GM04503 (cell line): ENCODE measurements around the gene DDX53.

Experiments used
- DNase-seq: peaks from one replicate; pipeline ENCODE4 v3.0.0-alpha.2; 2012; ENCODE audit warnings: low read depth

The DDX53 gene

GRCh38 chrX:22999696-23000223 is at the start of gene DDX53:
TSS of gene DDX53 (plus strand) at chrX:22999960. CDS start at chrX:23000058, 98 bp downstream.
- no peak for DNase-seq

- peak; percentile 16 for DNase-seq
Measured at GRCh38 chrX:22950269-22951266, 49.2 kb upstream of the DDX53 start.

DNA sequence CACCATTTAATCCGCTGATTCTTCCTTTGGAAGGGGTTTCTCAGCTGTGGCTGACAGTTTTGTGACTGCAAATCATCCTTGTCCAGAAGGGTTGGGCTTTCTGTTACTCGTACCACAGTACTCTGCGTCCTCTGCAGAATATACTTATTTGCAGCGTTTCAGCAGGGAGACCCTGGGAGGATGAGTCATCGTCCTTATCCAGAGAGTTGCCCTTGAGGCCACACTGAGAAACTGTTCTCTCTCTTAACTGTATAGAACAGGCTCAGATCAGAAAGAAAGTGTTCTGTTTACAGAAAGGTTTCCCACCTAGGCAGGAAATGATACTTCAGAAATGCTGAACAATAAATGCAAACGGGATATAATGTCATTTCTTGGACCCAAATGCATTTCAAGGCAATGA is 47.8 kb upstream of the DDX53 start:
- DNase-seq = no peak

DNA sequence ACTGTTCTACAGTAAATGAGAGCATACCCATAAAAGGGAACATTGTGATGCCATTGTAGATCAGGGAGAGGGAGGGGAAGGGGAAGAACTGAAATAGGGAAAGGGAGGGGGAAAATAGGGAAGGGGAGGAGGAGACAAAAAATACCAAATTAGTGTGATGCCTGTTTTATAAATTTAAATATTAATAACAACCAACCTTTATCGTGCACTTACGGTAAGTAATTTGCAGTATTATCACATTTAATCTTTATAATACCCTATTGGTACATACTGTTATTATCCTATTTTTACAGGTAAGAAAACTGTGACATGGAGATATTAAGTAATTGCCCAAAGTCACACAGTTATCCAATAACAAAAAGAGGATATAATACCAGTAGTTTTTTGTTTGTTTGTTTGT is 41.5 kb upstream of the DDX53 start:
- no peak for DNase-seq

DNA sequence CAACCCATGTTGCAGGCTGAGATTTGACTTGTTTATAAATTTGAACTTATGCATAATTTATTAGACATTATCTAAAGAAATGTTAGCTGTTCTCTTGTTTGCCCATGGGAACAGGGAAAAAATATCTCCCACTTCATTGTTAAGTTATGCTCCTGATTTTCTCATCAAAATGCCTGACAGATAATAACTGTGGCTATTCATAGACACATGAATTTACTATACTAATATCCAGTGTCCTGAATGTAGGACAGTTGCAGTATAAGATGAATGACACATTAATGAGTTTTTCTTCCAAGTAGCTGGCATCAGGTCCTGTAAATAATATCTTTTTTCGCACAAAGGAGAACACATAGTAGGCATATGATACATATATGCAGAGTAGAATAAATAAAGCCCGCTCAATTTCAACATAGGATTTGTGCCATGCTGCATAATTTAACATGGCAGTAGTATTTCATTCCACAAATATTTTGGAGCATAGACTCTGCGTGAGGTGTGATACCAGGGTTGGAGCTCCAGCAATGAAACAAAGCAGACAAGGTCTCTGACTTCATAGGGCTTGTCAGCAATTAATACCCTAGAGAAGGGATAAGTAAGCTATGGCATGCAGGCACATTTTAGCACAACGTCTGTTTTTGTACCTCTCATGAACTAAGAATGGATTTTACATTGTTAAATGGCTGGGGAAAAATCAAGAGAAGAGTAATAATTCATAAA is 40.4 kb upstream of the DDX53 start:
- no peak for DNase-seq

- DNase-seq = no peak
Measured at GRCh38 chrX:22963196-22963595, 36.6 kb upstream of the DDX53 start.

DNA sequence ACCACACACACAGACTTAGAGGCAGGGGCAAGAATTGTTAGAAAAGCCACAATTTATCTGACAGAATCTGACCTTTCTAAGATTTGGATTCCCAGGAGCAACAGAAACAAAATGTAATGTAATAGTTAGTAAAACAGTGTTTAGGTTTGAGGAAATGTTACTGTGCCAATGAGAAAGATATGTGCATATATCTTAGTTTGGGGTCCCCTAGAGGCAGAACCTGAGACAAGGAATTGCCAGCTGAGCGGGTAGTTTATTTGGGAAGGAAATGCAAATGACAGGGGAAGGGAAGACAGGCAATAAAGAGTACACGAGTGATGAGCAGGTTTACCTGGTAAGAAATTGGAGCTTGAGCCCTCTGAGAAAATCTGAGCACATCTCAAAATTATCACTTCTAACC is 31.3 kb upstream of the DDX53 start:
- DNase-seq = no peak

- DNase-seq = no peak
Measured at GRCh38 chrX:22969411-22969810, 30.3 kb upstream of the DDX53 start.

- DNase-seq = no peak
Measured at GRCh38 chrX:22970861-22971260, 28.9 kb upstream of the DDX53 start.

DNA sequence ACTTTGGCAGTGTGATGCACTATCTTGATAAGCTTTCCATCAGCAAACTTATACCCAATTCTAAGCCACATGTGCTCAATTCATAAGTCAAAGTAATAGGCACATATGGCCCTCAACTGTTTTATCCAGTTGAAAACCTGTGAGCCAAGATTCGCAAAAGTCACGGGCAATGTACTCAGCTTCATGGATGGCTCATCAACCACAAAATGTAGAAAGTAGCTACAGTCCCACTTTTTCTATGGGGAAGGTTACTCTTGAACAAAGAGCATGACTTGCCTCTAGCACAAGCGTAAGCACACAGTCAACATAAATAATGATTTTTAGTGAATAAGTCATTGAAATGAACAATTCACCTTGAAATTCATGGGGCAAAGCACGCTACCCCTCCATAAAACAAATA is 25.1 kb upstream of the DDX53 start:
- DNase-seq = no peak

DNA sequence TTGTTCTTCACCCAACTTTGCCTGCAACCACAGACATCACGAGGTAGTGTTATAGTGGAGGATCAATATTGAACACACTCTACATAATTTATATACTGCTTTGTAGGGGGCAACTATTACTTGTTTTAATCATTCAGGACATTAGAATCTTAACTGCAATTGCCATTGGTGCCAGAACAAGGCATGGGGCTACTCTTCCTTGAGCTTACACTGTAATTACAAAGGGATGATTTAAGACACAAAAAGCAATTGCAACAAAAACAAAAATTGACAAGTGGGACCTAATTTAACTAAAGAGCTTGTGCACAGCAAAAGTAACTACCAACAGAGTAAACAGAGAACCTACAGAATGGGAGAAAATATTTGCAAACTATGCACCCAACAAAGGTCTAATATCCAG is 24.0 kb upstream of the DDX53 start:
- DNase-seq = no peak

DNA sequence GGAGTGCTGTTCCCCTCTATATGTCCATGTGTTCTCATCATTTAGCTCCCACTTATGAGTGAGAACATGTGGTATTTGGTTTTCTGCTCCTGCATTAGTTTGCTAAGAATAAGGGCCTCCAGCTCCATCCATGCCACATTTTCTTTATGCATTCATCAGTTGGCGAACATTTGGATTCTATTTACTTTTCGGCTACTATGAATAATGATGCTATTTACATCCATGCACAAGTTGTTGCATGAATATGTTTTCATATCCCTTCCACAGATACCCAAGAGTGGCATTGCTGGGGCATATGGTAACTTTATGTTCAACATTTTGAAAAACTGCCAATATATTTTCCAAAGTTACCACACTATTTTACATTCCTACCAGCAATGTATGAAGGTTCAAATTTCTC is 13.8 kb upstream of the DDX53 start:
- no peak for DNase-seq

DNA sequence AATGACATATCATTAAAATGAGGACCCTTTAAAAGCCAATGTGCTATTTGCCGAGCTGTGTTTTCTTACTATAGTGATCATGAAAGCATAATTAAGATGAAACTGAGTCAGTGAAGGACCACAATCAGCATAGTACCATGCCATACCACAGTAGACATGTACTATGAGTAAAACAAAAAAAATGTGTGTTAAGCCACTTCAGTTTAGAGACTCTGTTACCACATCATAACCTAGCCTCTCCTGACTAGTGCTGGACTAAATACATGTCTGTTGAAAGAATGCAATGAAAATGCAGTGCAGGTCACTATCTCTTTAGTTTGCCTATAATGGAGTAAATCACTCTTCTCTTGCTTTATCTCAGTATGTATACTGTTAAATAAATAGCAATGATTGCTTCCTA is 12.3 kb upstream of the DDX53 start:
- DNase-seq = no peak

GRCh38 chrX:23003116-23003515 is 3.4 kb downstream of the DDX53 start:
- DNase-seq = no peak

DNA sequence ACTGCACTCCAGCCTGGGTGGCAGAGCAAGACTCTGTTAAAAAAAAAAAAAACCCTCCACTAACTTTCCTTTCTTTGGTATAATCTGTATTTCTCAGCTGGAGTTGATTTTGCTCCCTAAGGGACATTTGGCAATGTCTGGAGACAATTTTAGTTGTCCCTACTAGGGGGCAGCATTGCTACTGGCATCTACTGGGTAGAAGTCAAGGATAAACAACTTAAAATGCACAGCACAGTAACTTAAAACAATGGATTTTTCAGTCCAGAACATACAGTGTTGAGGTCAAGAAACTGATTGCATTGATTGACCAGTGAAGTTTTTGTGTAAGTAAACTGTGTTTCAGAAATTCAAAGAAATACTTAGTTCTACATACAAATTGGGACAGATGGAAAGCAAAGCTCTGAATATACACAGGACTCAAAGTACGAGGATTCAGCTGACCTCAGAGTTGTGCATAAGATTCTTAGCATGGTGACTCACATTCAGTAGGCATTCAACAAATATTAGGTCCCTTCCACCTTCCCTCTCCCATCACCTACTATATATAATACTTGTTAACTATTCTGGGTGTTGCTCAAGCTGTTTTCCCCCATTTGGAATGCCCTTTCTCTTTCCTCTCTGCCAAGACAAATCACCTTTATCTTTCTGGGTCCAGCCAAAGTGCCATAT is 8.8 kb downstream of the DDX53 start:
- DNase-seq = no peak

- DNase-seq = no peak
Measured at GRCh38 chrX:23012162-23012561, 12.4 kb downstream of the DDX53 start.

- DNase-seq = no peak
Measured at GRCh38 chrX:23012636-23013035, 12.9 kb downstream of the DDX53 start.

DNA sequence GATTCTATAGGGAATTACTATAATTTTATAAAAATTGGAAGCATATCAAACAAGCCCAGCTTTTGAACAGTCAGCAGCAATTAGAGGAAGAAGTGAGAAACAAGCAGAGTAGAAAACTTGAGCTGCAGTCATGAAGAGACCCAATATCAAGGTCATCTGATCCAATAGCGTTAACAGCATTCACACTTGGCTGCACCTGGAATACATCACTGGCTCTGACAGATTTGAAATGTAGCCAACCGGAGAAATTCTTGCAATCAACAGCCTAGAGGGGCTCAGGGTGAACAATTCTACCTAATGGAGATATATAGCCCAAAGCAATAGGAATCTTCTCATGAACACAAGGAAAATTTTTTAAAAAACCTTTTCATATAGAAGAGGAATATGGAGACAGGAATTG is 13.6 kb downstream of the DDX53 start:
- no peak for DNase-seq

GRCh38 chrX:23031600-23031999 is 31.8 kb downstream of the DDX53 start:
- no peak for DNase-seq

DNA sequence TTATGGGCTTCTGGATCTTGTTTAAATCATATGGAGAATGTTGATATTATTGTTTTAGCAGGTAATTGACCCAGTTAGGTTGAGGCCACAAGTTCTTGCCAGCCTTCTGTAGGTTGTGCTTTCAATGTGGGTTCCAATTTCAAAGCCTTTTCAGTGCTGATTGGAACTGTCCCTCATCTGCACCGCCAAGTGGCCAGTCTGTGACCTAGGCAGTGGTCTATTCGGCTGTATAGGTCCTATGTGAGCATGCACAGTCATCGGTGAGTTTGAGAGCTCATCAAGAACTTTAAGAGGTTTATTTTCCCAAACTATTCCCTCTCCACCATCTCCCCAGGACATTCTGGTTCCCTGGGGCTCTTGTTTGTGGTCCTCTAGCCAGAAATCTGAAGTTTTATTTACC is 35.7 kb downstream of the DDX53 start:
- no peak for DNase-seq

DNA sequence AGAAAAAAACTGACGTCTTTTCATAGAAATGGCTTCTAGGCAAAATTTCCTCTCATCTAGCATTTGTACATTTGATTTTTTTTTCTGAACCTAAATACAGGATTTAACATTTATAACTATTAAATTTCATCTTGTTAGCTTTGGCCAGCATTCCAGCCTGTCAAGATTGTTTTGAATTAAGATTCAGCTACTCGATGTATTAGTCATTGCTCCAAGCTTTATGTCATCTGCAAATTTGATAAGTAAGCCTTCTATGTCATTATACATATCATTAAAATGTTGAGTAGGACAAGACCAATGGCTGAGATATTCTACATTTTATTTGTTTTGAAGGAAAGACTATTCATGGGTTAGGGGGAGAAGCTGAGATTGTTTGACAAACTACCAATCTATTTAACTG is 46.7 kb downstream of the DDX53 start:
- DNase-seq = no peak

DNA sequence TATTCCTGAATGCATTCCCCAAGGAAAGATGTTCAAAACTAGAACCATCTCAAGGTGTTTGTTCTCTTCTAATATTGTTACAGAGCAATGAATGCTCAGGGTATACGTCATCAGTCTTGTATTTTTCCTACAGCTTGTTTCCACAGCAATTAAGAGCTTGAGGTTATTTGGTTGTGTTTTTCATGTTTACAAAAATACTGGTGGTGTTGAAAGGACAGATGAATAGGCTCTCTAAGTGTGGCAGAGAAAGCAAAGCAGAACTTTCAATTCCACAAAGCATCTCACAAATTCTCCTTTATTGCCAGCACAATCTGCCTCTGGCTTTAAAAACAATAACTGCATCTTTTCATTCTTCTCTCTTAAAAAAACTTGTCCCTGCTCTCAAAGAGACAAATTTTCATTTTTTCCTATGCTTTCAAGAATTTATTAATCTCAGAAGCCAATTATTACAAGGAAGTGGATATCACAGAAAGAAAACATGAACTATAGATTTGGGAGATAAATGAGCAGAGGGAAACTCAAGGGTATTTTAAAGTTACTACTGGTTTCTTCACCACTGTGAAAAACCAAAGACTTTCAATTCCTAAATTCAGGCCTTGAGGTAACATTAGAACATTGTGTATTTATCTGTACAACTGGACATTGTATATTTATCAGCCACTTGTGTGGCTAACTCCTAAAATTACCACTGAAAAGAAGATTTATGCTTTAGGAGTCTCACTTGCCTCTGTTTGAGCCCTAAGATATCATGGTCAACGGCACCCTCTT is 49.2 kb downstream of the DDX53 start:
- no peak for DNase-seq
